Heart right ventricle (tissue), 16 donors: ENCODE data around the gene PTPRD. TPM values are rescaled to one million over a fixed set of nuclear protein-coding genes. Genes with fewer than 3 reads are reported as not detected.

ENCODE experiments used
- ATAC-seq, 8 donors: fragments of 200-7000 bp; cut with Tn5 transposase; one replicate each; pipeline ENCODE4 v1.9.1; 2020; ENCODE audit warnings: mild to moderate bottlenecking in 8 of 8, moderate library complexity in 8 of 8, moderate number of reproducible peaks in 1 of 8
- DNase-seq, 2 donors: peaks; one replicate each; pipeline ENCODE4 v3.0.0-alpha.2; 2020
- H3K27ac ChIP-seq, 10 donors: fragments of 200-600 bp; sonication (generic) in 2 of 10; one replicate each; pipeline versions ENCODE4 v1.5.0 to v1.8.0; 2020 to 2022; ENCODE audit warnings: mild to moderate bottlenecking in 3 of 10
- H3K27me3 ChIP-seq, 7 donors: fragments of 200-600 bp; one replicate each; pipeline ENCODE4 v1.8.0; 2021 to 2022; ENCODE audit warnings: mild to moderate bottlenecking in 2 of 7
- H3K36me3 ChIP-seq, 9 donors: fragments of 200-600 bp; sonication (generic) in 1 of 9; one replicate each; pipeline versions ENCODE4 v1.5.0 to v1.8.0; 2020 to 2022; ENCODE audit warnings: mild to moderate bottlenecking in 2 of 9
- H3K4me1 ChIP-seq, 9 donors: fragments of 200-600 bp; sonication (generic) in 1 of 9; one replicate each; pipeline versions ENCODE4 v1.5.0 to v1.8.0; 2020 to 2022; ENCODE audit warnings: mild to moderate bottlenecking in 4 of 9
- H3K4me3 ChIP-seq, 10 donors: fragments of 200-600 bp; sonication (generic) in 2 of 10; one replicate each; pipeline versions ENCODE4 v1.5.0 to v1.8.0; 2020 to 2022; ENCODE audit warnings: mild to moderate bottlenecking in 7 of 10, moderate library complexity in 2 of 10
- H3K9me3 ChIP-seq, 11 donors: fragments of 200-600 bp in 10 of 11; sonication (generic) in 2 of 11; one replicate each; pipeline versions ENCODE4 v1.5.0 to v1.8.0; 2013 to 2022; ENCODE audit warnings: mild to moderate bottlenecking in 2 of 11, control low read depth in 1 of 11, moderate library complexity in 1 of 11
- WGBS, 2 donors: extraction: QIAGEN DNeasy Blood & Tissue Kit; methylation state at CpG; one replicate each; pipeline ENCODE4 v1.1.7; 2013; ENCODE audit warnings: inconsistent platforms in 1 of 2; 5-methylcytosine and 5-hydroxymethylcytosine counted together
- intact Hi-C, 10 donors: fragments of 100-400 bp; cut with DNase I; formaldehyde crosslinking; loops; one replicate each; pipeline versions ENCODE4 v1.11.1 to v1.14.2; 2022
- polyA plus RNA-seq, 2 donors: library from polyadenylated mRNA; stranded (reverse); fragments of 200-250 nt; gene quantifications; one replicate each; pipeline ENCODE4 v1.2.3, GENCODE V29; 2013
- total RNA-seq, 10 donors: library from RNA; stranded (reverse); fragmentation: NEBNext Ultra II Directional in 3 of 10; extraction: Animal tissue kit (Norgen Biotek cat#: 25700) in 3 of 10; gene quantifications; one replicate each; pipeline versions ENCODE4 v1.2.1 to v1.2.4, GENCODE V29; 2021 to 2023
- TF ChIP-seq, protein P1 (sequence below), 9 donors: fragments of 200-600 bp; sonication (generic) in 2 of 9; IDR thresholded peaks; one replicate each; pipeline versions ENCODE4 v1.5.0 to v1.8.0; 2021 to 2022; ENCODE audit warnings: antibody characterized with exemption in 9 of 9, mild to moderate bottlenecking in 5 of 9, moderate library complexity in 1 of 9
- donor health status: Arrhythmogenic right ventricular cardiomyopathy.
- donor health status: ischemic (EF 13 %, LVEDD 7.1; RV severe dilation, severe dysfunction).
- donor health status: healthy with polysubstance abuse.
- donor health status: DM: no; HTN: yes; CAD: no.
- donor health status: DM: no; HTN: no; CAD: no.
- donor health status: ischemic (EF 25% LVEDD 6.9; RV normal size, moderate dysfunction).
- donor health status: ischemic (EF 25% LVEDD 5.7; RV mildly dilated, moderate dysfunction).
- donor health status: healthy.
- donor health status: DM: yes; HTN: yes; CAD: no.
- donor health status: Ischemic cardiomyopathy.
- donor health status: ischemic (EF 35%, LVEDD 5.7; RV mildly dilated, moderate dysfunction).
- donor health status: nonischemic (EF 11% LVEDD 7.7; RV severe dilation, severe dysfunction).
- donor health status: DM: yes; HTN: yes; CAD: no.
- donor health status: PGD.
- donor health status: ischemic (EF 29% LVEDD 5.4; RV normal size, mild dysfunction).
- donor health status: nonischemic (EF 23%, LVEDD 6.1; RV moderate dilation, normal function).

Gene PTPRD
- total and polyA plus RNA-seq, 12 donors, result 1.4 to 25.2 (median 13.0) TPM

DNA sequence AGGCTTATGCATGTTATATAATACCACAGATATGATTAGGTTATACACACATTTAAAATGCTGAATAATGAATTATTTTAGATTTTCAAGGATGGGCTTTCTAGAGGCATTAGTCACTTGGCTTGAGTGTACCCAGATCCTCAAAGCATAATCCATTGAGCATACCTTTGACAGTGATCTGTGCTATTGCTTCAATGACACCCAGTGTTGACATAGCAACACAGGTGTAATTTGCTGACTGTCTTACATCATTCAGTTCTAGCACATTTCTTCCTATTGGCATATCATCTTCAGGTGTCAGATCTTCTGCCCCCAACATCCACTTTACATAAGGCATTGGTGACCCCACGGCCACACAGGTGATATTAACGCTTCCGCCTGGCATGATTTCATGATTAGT lies 2091.7 kb downstream of the PTPRD start:
- no peak for DNase-seq
- intact Hi-C loops, result no loop called here
- TF ChIP-seq, protein P1, sequence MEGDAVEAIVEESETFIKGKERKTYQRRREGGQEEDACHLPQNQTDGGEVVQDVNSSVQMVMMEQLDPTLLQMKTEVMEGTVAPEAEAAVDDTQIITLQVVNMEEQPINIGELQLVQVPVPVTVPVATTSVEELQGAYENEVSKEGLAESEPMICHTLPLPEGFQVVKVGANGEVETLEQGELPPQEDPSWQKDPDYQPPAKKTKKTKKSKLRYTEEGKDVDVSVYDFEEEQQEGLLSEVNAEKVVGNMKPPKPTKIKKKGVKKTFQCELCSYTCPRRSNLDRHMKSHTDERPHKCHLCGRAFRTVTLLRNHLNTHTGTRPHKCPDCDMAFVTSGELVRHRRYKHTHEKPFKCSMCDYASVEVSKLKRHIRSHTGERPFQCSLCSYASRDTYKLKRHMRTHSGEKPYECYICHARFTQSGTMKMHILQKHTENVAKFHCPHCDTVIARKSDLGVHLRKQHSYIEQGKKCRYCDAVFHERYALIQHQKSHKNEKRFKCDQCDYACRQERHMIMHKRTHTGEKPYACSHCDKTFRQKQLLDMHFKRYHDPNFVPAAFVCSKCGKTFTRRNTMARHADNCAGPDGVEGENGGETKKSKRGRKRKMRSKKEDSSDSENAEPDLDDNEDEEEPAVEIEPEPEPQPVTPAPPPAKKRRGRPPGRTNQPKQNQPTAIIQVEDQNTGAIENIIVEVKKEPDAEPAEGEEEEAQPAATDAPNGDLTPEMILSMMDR (IDR thresholded peaks at IDR 0.05), result no peak
- Histone ChIP-seq H3K27me3 (no peaks in the 10 kb centered on the region), H3K4me3 (no peak overlapping the region), H3K27ac (no peak overlapping the region), H3K36me3 (no peaks in the 10 kb centered on the region), H3K4me1 (no peaks in the 10 kb centered on the region), H3K9me3 (no peaks in the 10 kb centered on the region)
- WGBS, 2 donors, result 95 to 96% methylated on average over 3 of the region's 3 CpGs
- ATAC-seq, result no peak

DNA sequence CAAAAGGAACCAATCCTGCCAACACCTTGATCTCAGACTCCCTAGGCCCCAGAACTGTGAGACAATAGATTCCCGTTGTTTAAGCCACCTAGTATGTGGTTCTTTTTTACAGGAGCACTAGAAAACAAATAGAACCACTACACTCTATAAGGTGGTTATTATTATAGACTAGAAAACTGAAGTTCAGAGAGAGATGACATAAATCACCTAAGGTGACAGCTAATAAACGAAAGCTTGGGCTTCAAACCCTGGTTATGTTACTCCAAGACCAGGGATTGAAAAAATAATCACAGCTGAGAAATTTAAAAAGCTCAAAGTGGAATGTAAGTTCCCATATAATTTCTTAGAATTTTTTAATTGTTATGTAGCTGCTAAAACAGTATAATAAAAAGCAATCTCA lies 2097.1 kb downstream of the PTPRD start:
- intact Hi-C loops, result no loop called here
- no peaks in the 10 kb centered on the region for H3K9me3 ChIP-seq
- no peak overlapping the region for H3K4me3 ChIP-seq
- DNase-seq (no peak), ATAC-seq (no peak)
- H3K27ac ChIP-seq, result no peak overlapping the region
- no peaks in the 10 kb centered on the region for H3K27me3 ChIP-seq
- WGBS, 2 donors, result 75 to 86% methylated on average over 2 of the region's 2 CpGs
- no peaks in the 10 kb centered on the region for H3K36me3 ChIP-seq
- H3K4me1 ChIP-seq, result no peaks in the 10 kb centered on the region
- TF ChIP-seq, protein P1 (IDR thresholded peaks at IDR 0.05), result no peak

DNA sequence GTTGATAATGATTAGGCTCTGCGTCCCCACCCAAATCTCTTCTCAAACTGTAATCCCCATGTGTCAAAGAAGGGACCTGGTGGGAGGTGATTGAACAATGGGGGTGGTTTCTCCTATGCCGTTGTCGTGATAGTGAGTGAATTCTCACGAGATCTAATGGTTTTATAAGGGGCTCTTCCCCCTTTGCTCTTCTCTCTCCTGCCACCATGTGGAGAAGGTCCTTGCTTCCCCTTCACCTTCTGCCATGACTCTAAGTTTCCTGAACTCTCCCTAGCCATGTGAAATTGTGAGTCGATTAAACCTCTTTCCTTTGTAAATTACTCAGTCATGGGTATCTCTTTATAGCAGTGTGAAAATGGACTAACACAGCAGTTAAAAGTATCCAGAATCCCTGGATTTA lies 2098.0 kb downstream of the PTPRD start:
- WGBS, 2 donors, result 83 to 84% methylated on average over 5 of the region's 5 CpGs
- DNase-seq (no peak), ATAC-seq (no peak)
- Histone ChIP-seq H3K27me3 (no peaks in the 10 kb centered on the region), H3K36me3 (no peaks in the 10 kb centered on the region), H3K4me3 (no peak overlapping the region), H3K4me1 (no peaks in the 10 kb centered on the region), H3K27ac (no peak overlapping the region), H3K9me3 (no peaks in the 10 kb centered on the region)
- TF ChIP-seq, protein P1 (IDR thresholded peaks at IDR 0.05), result no peak
- intact Hi-C loops, result no loop called here

DNA sequence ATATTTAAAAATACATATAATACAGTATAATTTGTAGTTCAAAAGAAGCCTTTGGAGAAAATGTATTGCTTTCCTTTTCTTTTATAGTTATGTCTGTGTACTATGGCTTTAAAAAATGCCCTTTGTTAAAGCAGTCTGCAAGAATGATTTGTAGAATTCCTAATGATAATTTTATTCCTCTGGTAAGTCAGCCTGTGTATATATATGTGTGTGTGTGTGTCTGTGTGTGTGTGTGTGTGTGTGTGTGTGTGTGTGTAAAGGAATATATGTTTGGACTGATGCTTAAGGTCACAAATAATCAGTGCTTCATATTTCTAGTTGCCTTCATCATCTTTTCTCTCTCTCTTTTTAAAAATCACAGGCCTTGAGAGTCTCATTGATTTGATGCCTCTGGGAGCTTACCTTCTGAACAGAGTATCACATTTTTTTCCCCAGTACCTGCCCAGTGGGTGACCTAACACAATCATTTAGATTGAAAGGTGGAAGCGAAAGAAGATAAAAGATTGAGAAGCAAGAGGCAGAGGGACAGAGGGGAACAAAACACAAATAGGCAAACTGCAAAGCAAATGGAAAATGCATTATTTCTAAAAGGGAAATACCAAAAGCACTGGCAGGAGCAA lies 2104.0 kb downstream of the PTPRD start:
- intact Hi-C loops, result no loop called here
- Histone ChIP-seq H3K27ac (no peak overlapping the region), H3K27me3 (no peaks in the 10 kb centered on the region), H3K4me1 (no peaks in the 10 kb centered on the region), H3K36me3 (no peaks in the 10 kb centered on the region), H3K9me3 (no peaks in the 10 kb centered on the region), H3K4me3 (no peak overlapping the region)
- ATAC-seq (no peak), DNase-seq (no peak)
- TF ChIP-seq, protein P1 (IDR thresholded peaks at IDR 0.05), result no peak
- WGBS, 2 donors, result 84 to 95% methylated on average over 1 of the region's 1 CpG
